ENCODE results near the gene HMX1.

The HMX1 gene

GRCh38 chr4:8893624-8894423 is 22.2 kb upstream of the HMX1 start:
- FAIRE-seq (no peak), DNase-seq (ENCODE audit: insufficient read length, low spot score) (no peak)
- TF ChIP-seq POLR2A (IDR thresholded peaks at IDR 0.05; ENCODE audit: low read depth, low read length) (no peak), PAX5 (IDR thresholded peaks at IDR 0.05; ENCODE audit: insufficient read depth, low read length, severe bottlenecking) (no peak), POU2F2 (IDR thresholded peaks at IDR 0.05; ENCODE audit: low read depth, low read length) (no peak), TAF1 (IDR thresholded peaks at IDR 0.05; ENCODE audit: low read depth, low read length) (no peak), SPI1 (IDR thresholded peaks at IDR 0.05; ENCODE audit: low read depth, low read length) (no peak), POLR2AphosphoS5 (IDR thresholded peaks at IDR 0.05; ENCODE audit: low read depth, low read length) (no peak)

- DNase-seq (ENCODE audit: insufficient read length, low spot score) (no peak), FAIRE-seq (no peak)
These were observed 21.6 kb upstream of the HMX1 start for GRCh38 chr4:8893227-8893623.

GRCh38 chr4:8892556-8893226 is 21.1 kb upstream of the HMX1 start:
- no peak for TF ChIP-seq PAX5 (IDR thresholded peaks at IDR 0.05; ENCODE audit: insufficient read depth, low read length, severe bottlenecking)
- no peak for DNase-seq (ENCODE audit: insufficient read length, low spot score)
- FAIRE-seq, result no peak

More at GRCh38 chr4:8893227-8893623, 21.6 kb upstream of the HMX1 start:
- TF ChIP-seq POLR2AphosphoS5 (IDR thresholded peaks at IDR 0.05; ENCODE audit: low read depth, low read length) (no peak), POU2F2 (IDR thresholded peaks at IDR 0.05; ENCODE audit: low read depth, low read length) (no peak), SPI1 (IDR thresholded peaks at IDR 0.05; ENCODE audit: low read depth, low read length) (no peak), POLR2A (IDR thresholded peaks at IDR 0.05; ENCODE audit: low read depth, low read length) (no peak), PAX5 (IDR thresholded peaks at IDR 0.05; ENCODE audit: insufficient read depth, low read length, severe bottlenecking) (no peak), TAF1 (IDR thresholded peaks at IDR 0.05; ENCODE audit: low read depth, low read length) (no peak)

GRCh38 chr4:8891646-8892555 is 20.3 kb upstream of the HMX1 start:
- TF ChIP-seq POLR2A (IDR thresholded peaks at IDR 0.05; ENCODE audit: low read depth, low read length) (no peak), POLR2AphosphoS5 (IDR thresholded peaks at IDR 0.05; ENCODE audit: low read depth, low read length) (no peak), PAX5 (IDR thresholded peaks at IDR 0.05; ENCODE audit: insufficient read depth, low read length, severe bottlenecking) (no peak), POU2F2 (IDR thresholded peaks at IDR 0.05; ENCODE audit: low read depth, low read length) (no peak), SPI1 (IDR thresholded peaks at IDR 0.05; ENCODE audit: low read depth, low read length) (no peak), TAF1 (IDR thresholded peaks at IDR 0.05; ENCODE audit: low read depth, low read length) (no peak)
- no peak for DNase-seq (ENCODE audit: insufficient read length, low spot score)
- FAIRE-seq, result no peak

GRCh38 chr4:8891255-8891645 is 19.6 kb upstream of the HMX1 start:
- no peak for TF ChIP-seq PAX5 (IDR thresholded peaks at IDR 0.05; ENCODE audit: insufficient read depth, low read length, severe bottlenecking)
- no peak for TF ChIP-seq POU2F2 (IDR thresholded peaks at IDR 0.05; ENCODE audit: low read depth, low read length)
- TF ChIP-seq TAF1 (IDR thresholded peaks at IDR 0.05; ENCODE audit: low read depth, low read length), result no peak
- TF ChIP-seq POLR2A (IDR thresholded peaks at IDR 0.05; ENCODE audit: low read depth, low read length), result no peak
- no peak for TF ChIP-seq SPI1 (IDR thresholded peaks at IDR 0.05; ENCODE audit: low read depth, low read length)
- TF ChIP-seq POLR2AphosphoS5 (IDR thresholded peaks at IDR 0.05; ENCODE audit: low read depth, low read length), result no peak
- FAIRE-seq (no peak), DNase-seq (ENCODE audit: insufficient read length, low spot score) (no peak)

- FAIRE-seq (no peak), DNase-seq (ENCODE audit: insufficient read length, low spot score) (no peak)
- TF ChIP-seq TAF1 (IDR thresholded peaks at IDR 0.05; ENCODE audit: low read depth, low read length), result no peak
- no peak for TF ChIP-seq POU2F2 (IDR thresholded peaks at IDR 0.05; ENCODE audit: low read depth, low read length)
These were observed 17.2 kb upstream of the HMX1 start for GRCh38 chr4:8888856-8889255.

- DNase-seq (ENCODE audit: insufficient read length, low spot score) (no peak), FAIRE-seq (no peak)
- no peak for TF ChIP-seq PAX5 (IDR thresholded peaks at IDR 0.05; ENCODE audit: insufficient read depth, low read length, severe bottlenecking)
- TF ChIP-seq POLR2AphosphoS5 (IDR thresholded peaks at IDR 0.05; ENCODE audit: low read depth, low read length), result no peak
- no peak for TF ChIP-seq POLR2A (IDR thresholded peaks at IDR 0.05; ENCODE audit: low read depth, low read length)
- no peak for TF ChIP-seq SPI1 (IDR thresholded peaks at IDR 0.05; ENCODE audit: low read depth, low read length)
- no peak for TF ChIP-seq TAF1 (IDR thresholded peaks at IDR 0.05; ENCODE audit: low read depth, low read length)
- TF ChIP-seq POU2F2 (IDR thresholded peaks at IDR 0.05; ENCODE audit: low read depth, low read length), result no peak
These were observed 15.2 kb upstream of the HMX1 start for GRCh38 chr4:8886612-8887406.

GRCh38 chr4:8882239-8882638 is 10.6 kb upstream of the HMX1 start:
- DNase-seq (ENCODE audit: insufficient read length, low spot score), result no peak
- no peak for FAIRE-seq
- TF ChIP-seq PAX5 (IDR thresholded peaks at IDR 0.05; ENCODE audit: insufficient read depth, low read length, severe bottlenecking) (no peak), POLR2A (IDR thresholded peaks at IDR 0.05; ENCODE audit: low read depth, low read length) (no peak), POLR2AphosphoS5 (IDR thresholded peaks at IDR 0.05; ENCODE audit: low read depth, low read length) (no peak), TAF1 (IDR thresholded peaks at IDR 0.05; ENCODE audit: low read depth, low read length) (no peak), SPI1 (IDR thresholded peaks at IDR 0.05; ENCODE audit: low read depth, low read length) (no peak), POU2F2 (IDR thresholded peaks at IDR 0.05; ENCODE audit: low read depth, low read length) (no peak)

All from GM12891 (cell line).